Endothelial cell of umbilical vein (primary cell): ENCODE data around the gene TBC1D21. TPM values are rescaled to one million over a fixed set of nuclear protein-coding genes. Genes with fewer than 3 reads are reported as not detected.

Experiments
- BruUV-seq: library from RNA; stranded (reverse); fragments of 400-500 nt; replicated peaks from 2 replicates; lab custom pipeline; 2021; lab: Mats Ljungman, UMichigan
- CTCF ChIA-PET: fragments of 300-600, 350-600 bp; sonication (Branson Sonifier 250); formaldehyde crosslinking; loops from one replicate; lab custom pipeline; 2021; ENCODE audit warnings: antibody characterized with exemption, inconsistent platforms; lab: Charles Lee
- POLR2A ChIA-PET: fragments of 300-600, 350-600 bp; sonication (Branson Sonifier 250); formaldehyde crosslinking; loops from one replicate; lab custom pipeline; 2021; ENCODE audit warnings: antibody characterized with exemption, inconsistent platforms; lab: Charles Lee
- DNase-seq: peaks from one replicate; pipeline ENCODE4 v3.0.0-alpha.2; 2011; ENCODE audit warnings: low read depth, low spot score
- FAIRE-seq: peaks from 2 replicates; lab custom pipeline; 2011; peaks lifted over from hg19 to GRCh38; lab: Jason Lieb, UNC
- H2AFZ ChIP-seq: 2 replicates; pipeline ENCODE4 v1.6.0; 2012; ENCODE audit warnings: low read depth, low read length, control low read depth, inconsistent platforms
- H3K27ac ChIP-seq: 2 replicates; pipeline ENCODE4 v1.5.1; 2011; ENCODE audit warnings: low read depth, mild to moderate bottlenecking, control low read depth, low read length, moderate library complexity; ENCODE audit not compliant: insufficient read depth
- H3K27me3 ChIP-seq, 2 experiments: 2 replicates each; pipeline versions ENCODE4 v1.6.0 to v1.6.1; 2011; ENCODE audit warnings: low read length in 2 of 2, mixed read lengths in 1 of 2; ENCODE audit not compliant: control insufficient read depth in 2 of 2, insufficient read depth in 2 of 2
- H3K36me3 ChIP-seq, 2 experiments: 2 replicates in 1 of 2; 3 replicates in 1 of 2; pipeline ENCODE4 v1.5.1; 2011; ENCODE audit warnings: low read length in 2 of 2, mild to moderate bottlenecking in 1 of 2, moderate library complexity in 1 of 2; ENCODE audit not compliant: control insufficient read depth in 2 of 2, insufficient read depth in 2 of 2; ENCODE audit errors: extremely low read depth in 1 of 2
- H3K4me1 ChIP-seq: 3 replicates; pipeline ENCODE4 v1.5.1; 2011; ENCODE audit warnings: mild to moderate bottlenecking, low read length; ENCODE audit not compliant: control insufficient read depth, insufficient read depth; ENCODE audit errors: extremely low read depth
- H3K4me2 ChIP-seq: 2 replicates; pipeline ENCODE4 v1.6.1; 2011; ENCODE audit warnings: low read length, control low read depth, mixed read lengths; ENCODE audit not compliant: insufficient read depth
- H3K4me3 ChIP-seq, 3 experiments: fragments of 200-600 bp in 1 of 3; sonication (generic), shearing (Covaris generic) in 1 of 3; replicated peaks in 1 of 3; 2 replicates each; pipeline ENCODE4 v1.5.1; 2011 to 2016; ENCODE audit warnings: control low read depth in 3 of 3, low read length in 3 of 3, mild to moderate bottlenecking in 2 of 3, inconsistent platforms in 1 of 3, low read depth in 1 of 3, moderate library complexity in 1 of 3; ENCODE audit not compliant: insufficient read depth in 1 of 3
- H3K79me2 ChIP-seq: 2 replicates; pipeline ENCODE4 v1.6.0; 2012; ENCODE audit warnings: low read length, inconsistent platforms; ENCODE audit not compliant: control insufficient read depth, insufficient read depth
- H3K9ac ChIP-seq: replicated peaks from 2 replicates; pipeline ENCODE3; 2011; ENCODE audit warnings: low read length, control low read depth; ENCODE audit not compliant: insufficient read depth; ENCODE audit errors: extremely low read depth
- H3K9me1 ChIP-seq: replicated peaks from 3 replicates; pipeline ENCODE4 v1.6.0; 2011; ENCODE audit warnings: mild to moderate bottlenecking, low read length; ENCODE audit not compliant: control insufficient read depth, insufficient read depth; ENCODE audit errors: extremely low read depth
- H3K9me3 ChIP-seq: replicated peaks from 2 replicates; pipeline ENCODE4 v1.5.1; 2012; ENCODE audit warnings: low read length, inconsistent platforms; ENCODE audit not compliant: control insufficient read depth, insufficient read depth
- H4K20me1 ChIP-seq: replicated peaks from 2 replicates; pipeline ENCODE3; 2011; ENCODE audit warnings: mild to moderate bottlenecking, low read length; ENCODE audit not compliant: control insufficient read depth, insufficient read depth; ENCODE audit errors: extremely low read depth
- EZH2 ChIP-seq: IDR thresholded peaks from 2 replicates; pipeline ENCODE4 v1.6.1; 2012; ENCODE audit warnings: borderline replicate concordance, low read depth, mild to moderate bottlenecking, moderate library complexity, low read length, inconsistent platforms; ENCODE audit not compliant: severe bottlenecking
- FOS ChIP-seq: IDR thresholded peaks from 2 replicates; pipeline ENCODE4 v1.6.1; 2011; ENCODE audit warnings: mild to moderate bottlenecking, low read length, moderate library complexity, borderline replicate concordance; ENCODE audit not compliant: insufficient read depth
- GATA2 ChIP-seq: IDR thresholded peaks from 2 replicates; pipeline ENCODE4 v1.7.0; 2011; ENCODE audit warnings: low read depth, mild to moderate bottlenecking, moderate library complexity, mixed read lengths, low read length; ENCODE audit not compliant: insufficient read length, insufficient read depth
- JUN ChIP-seq: IDR thresholded peaks from 2 replicates; pipeline ENCODE4 v1.6.1; 2011; ENCODE audit warnings: borderline replicate concordance, low read depth; ENCODE audit not compliant: insufficient read length, insufficient read depth
- MYC ChIP-seq: IDR thresholded peaks from one replicate; pipeline ENCODE4 v1.6.1; 2011; ENCODE audit warnings: mild to moderate bottlenecking, low read depth, low read length
- POLR2A ChIP-seq: IDR thresholded peaks from 2 replicates; pipeline ENCODE4 v1.6.1; 2012; ENCODE audit warnings: low read depth, mild to moderate bottlenecking, control low read depth, low read length
- POLR2AphosphoS5 ChIP-seq: IDR thresholded peaks from 2 replicates; pipeline ENCODE4 v1.6.1; 2012; ENCODE audit warnings: low read depth, mild to moderate bottlenecking, control low read depth, low read length, moderate library complexity; ENCODE audit not compliant: insufficient read depth
- dilution Hi-C: fragments of 300-500 bp; cut with MboI; formaldehyde crosslinking; loops from one replicate; pipeline ENCODE4 v1.15.0; 2019; ENCODE audit warnings: low sequenced_read_pairs; ENCODE audit not compliant: extremely low pct_ligation_motif_present
- intact Hi-C: fragments of 100-400 bp; cut with micrococcal nuclease; formaldehyde crosslinking; loops from one replicate; pipeline ENCODE4 v1.10.0; 2022
- polyA plus RNA-seq, 4 experiments: library from polyadenylated mRNA; depleted of rRNA in 3 of 4; stranded (reverse) in 3 of 4; unstranded in 1 of 4; fragments of >200 nt; gene quantifications; 2 replicates each; pipeline versions ENCODE4 v1.2.1 to v1.2.3, GENCODE V29; 2011 to 2012; ENCODE audit warnings: missing spikeins in 1 of 4
- total RNA-seq: library from RNA; stranded (reverse); gene quantifications from 2 replicates; pipeline ENCODE4 v1.2.3, GENCODE V29; 2021
- TF ChIP-seq, protein P1 (sequence below), 2 donors: IDR thresholded peaks; 1 replicate in 1 of 2; 2 replicates in 1 of 2; pipeline ENCODE4 v1.5.1; 2011; ENCODE audit warnings: low read length in 2 of 2, mild to moderate bottlenecking in 2 of 2, moderate library complexity in 2 of 2, control low read depth in 1 of 2, inconsistent platforms in 1 of 2, low read depth in 1 of 2; ENCODE audit not compliant: insufficient read depth in 1 of 2; ENCODE audit errors: extremely low read depth in 1 of 2
- TF ChIP-seq, protein P2 (sequence below): IDR thresholded peaks from 2 replicates; pipeline ENCODE4 v1.6.1; 2011; ENCODE audit not compliant: insufficient read depth, insufficient read length

TBC1D21 gene
- total and polyA plus RNA-seq, 2 donors (not counting 3 experiments of a cell fraction or from before 2014, with no cell fraction given), result not detected

DNA sequence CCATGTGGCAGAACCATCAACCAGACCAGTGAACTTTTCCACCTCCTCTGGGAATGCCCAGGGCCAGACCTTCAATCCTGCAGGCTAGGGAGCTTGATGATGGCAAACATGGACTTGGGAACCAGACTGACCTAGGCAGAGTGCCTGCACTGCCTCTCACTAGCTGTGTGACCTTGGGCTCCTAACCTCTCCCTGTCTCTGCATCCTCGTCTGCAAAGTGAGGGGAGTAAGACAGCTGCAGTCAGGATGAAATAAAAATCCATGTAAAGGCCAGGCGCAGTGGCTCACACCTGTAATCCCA, 35.4 kb downstream of the TBC1D21 start:
- no peak overlapping the region for H3K27ac ChIP-seq
- BruUV-seq, result no TSS peak
- H3K4me1 ChIP-seq, result no peaks in the 10 kb centered on the region
- TF ChIP-seq JUN (no peak), POLR2AphosphoS5 (no peak), GATA2 (no peak), FOS (no peak), MYC (no peak), POLR2A (no peak), EZH2 (no peak)
- TF ChIP-seq, protein P1, sequence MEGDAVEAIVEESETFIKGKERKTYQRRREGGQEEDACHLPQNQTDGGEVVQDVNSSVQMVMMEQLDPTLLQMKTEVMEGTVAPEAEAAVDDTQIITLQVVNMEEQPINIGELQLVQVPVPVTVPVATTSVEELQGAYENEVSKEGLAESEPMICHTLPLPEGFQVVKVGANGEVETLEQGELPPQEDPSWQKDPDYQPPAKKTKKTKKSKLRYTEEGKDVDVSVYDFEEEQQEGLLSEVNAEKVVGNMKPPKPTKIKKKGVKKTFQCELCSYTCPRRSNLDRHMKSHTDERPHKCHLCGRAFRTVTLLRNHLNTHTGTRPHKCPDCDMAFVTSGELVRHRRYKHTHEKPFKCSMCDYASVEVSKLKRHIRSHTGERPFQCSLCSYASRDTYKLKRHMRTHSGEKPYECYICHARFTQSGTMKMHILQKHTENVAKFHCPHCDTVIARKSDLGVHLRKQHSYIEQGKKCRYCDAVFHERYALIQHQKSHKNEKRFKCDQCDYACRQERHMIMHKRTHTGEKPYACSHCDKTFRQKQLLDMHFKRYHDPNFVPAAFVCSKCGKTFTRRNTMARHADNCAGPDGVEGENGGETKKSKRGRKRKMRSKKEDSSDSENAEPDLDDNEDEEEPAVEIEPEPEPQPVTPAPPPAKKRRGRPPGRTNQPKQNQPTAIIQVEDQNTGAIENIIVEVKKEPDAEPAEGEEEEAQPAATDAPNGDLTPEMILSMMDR (IDR thresholded peaks at IDR 0.05; ENCODE audit: extremely low read depth in 1 of 2, insufficient read depth in 1 of 2, low read depth in 1 of 2, low read length in 2 of 2), result no peak
- TF ChIP-seq, protein P2, sequence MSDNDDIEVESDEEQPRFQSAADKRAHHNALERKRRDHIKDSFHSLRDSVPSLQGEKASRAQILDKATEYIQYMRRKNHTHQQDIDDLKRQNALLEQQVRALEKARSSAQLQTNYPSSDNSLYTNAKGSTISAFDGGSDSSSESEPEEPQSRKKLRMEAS, result no peak
- H3K36me3 ChIP-seq, result no peaks in the 10 kb centered on the region
- ChIA-PET POLR2A (no interaction called here), CTCF (interaction anchor here (0.7 to 13.7 kb wide), 12 partner anchors 9 to 667 kb away, joined by 3 to 239 read pairs (median 6); partner anchors contain the start of genes LOXL1 and TBC1D21)
- no peak overlapping the region for H2AFZ ChIP-seq
- no peak for FAIRE-seq
- H3K9ac ChIP-seq, result no peak overlapping the region
- intact Hi-C loops, result loop anchor here (1.0 kb wide), 3 partner anchors 11 to 272 kb away; no protein-coding TSS in a partner anchor
- H3K4me3 ChIP-seq, result no peak overlapping the region
- DNase-seq, result no peak
- dilution Hi-C loops, result no loop called here
- H3K79me2 ChIP-seq, result no peaks in the 10 kb centered on the region
- H3K4me2 ChIP-seq, result no peak overlapping the region
- H3K9me1 ChIP-seq, result no peaks in the 10 kb centered on the region
- H4K20me1 ChIP-seq, result no peaks in the 10 kb centered on the region
- no peaks in the 10 kb centered on the region for H3K9me3 ChIP-seq
- H3K27me3 ChIP-seq, result peaks cover 0 to 10% of the 10 kb centered on the region in 2 experiments
